ENCODE data around the gene WDR37. TPM values are rescaled to one million over a fixed set of nuclear protein-coding genes. Genes with fewer than 3 reads are reported as not detected.
"Not testable (repeated sequence)": the region's sequence is repeated elsewhere in the genome, so short reads cannot be mapped to it uniquely, and the experiment has no call there.

The WDR37 gene, protein sequence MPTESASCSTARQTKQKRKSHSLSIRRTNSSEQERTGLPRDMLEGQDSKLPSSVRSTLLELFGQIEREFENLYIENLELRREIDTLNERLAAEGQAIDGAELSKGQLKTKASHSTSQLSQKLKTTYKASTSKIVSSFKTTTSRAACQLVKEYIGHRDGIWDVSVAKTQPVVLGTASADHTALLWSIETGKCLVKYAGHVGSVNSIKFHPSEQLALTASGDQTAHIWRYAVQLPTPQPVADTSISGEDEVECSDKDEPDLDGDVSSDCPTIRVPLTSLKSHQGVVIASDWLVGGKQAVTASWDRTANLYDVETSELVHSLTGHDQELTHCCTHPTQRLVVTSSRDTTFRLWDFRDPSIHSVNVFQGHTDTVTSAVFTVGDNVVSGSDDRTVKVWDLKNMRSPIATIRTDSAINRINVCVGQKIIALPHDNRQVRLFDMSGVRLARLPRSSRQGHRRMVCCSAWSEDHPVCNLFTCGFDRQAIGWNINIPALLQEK
- total RNA-seq (10 to 100 TPM; 20.3 to 25.9 TPM), polyA plus RNA-seq (1 to 10 TPM; 3.9 to 8.6 TPM)
- long read RNA-seq, donor 1, partial matches to known transcripts, result 4 of 36 reads
- long read RNA-seq, donor 1, other reads (novel, unspliced or antisense), result 32 of 36 reads
- long read RNA-seq, donor 2, full-length matches to known transcripts, result 1 of 12 reads
- long read RNA-seq, donor 2, partial matches to known transcripts, result 2 of 12 reads
- long read RNA-seq, donor 2, other reads (novel, unspliced or antisense), result 9 of 12 reads

DNA sequence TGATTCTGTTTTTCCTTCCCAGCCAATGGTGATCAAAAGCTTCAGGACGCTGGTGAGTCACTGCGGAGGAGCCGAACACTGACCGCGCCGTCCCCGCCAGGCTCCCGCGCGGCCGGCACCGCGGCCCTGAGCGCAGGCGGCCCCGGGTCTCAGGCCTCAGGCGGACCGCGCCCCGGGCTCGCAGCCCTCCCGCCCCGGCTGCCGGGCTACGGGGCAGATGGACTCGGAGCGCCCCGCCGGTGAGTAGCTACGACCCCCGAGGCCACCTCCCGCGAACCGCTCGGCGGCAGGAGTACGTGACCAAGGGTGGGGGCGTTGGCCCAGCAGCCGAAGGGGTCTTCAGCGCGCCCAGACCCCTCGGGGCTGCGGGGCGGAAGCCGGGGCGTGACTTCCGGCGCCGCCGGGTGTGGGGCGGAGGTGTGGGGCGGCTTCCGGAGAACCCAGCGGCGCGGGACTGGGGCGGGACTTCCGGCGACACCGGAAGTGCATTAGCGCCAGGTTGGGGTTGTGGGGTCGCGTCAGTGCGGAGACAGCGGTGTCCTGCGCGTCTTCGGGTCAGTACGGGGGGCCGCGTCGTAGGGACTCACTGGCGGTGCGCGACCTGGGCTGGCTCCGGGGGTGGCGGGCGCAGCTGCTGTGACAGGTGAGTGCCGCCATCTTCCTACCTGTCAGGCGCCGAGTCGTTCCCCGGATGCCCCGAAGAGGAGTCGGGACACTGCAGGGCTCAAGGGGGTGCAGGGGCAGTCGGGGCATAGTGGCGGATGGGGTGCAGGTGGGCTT is at the start of gene WDR37:
Gene WDR37 (plus strand): TSS at position 60 of the 780 bp plus-strand sequence. CDS start 15,771 bp downstream, outside the sequence.
- Histone ChIP-seq H3K36me3 (ENCODE audit: control insufficient read depth in 1 of 2, insufficient read depth in 2 of 2, low read length in 1 of 2) (no peaks in the 10 kb centered on the region), H3K27me3 (ENCODE audit: control insufficient read depth in 1 of 2, insufficient read depth in 2 of 2, low read length in 1 of 2) (no peaks in the 10 kb centered on the region), H3K4me1 (ENCODE audit: control insufficient read depth in 1 of 2, insufficient read depth in 2 of 2, low read length in 2 of 2) (peaks cover 0 to 2% of the 10 kb centered on the region in 2 donors), H3K9me3 (ENCODE audit: control insufficient read depth, low read length) (no peaks in the 10 kb centered on the region), H3K27ac (ENCODE audit: low read depth in 1 of 2, low read length in 2 of 2) (peak within 1 kb of the TSS; percentile 93 to 95), H3K4me3 (ENCODE audit: low read length in 2 of 2) (peak within 1 kb of the TSS; percentile 19 to 77)
- intact Hi-C loops (cut with DNase I), result loop anchor here in 1 of 2 donors (5.0 kb wide), 1 partner anchor 69 kb away; the partner anchor contains the start of gene GTPBP4
- ATAC-seq (ENCODE audit: low FRiP score) (peak; percentile 95), DNase-seq (peak; percentile 93 to 96)
- 0 to 1% methylated on average over 62 to 87 of the region's 87 CpGs for WGBS, 2 donors

DNA sequence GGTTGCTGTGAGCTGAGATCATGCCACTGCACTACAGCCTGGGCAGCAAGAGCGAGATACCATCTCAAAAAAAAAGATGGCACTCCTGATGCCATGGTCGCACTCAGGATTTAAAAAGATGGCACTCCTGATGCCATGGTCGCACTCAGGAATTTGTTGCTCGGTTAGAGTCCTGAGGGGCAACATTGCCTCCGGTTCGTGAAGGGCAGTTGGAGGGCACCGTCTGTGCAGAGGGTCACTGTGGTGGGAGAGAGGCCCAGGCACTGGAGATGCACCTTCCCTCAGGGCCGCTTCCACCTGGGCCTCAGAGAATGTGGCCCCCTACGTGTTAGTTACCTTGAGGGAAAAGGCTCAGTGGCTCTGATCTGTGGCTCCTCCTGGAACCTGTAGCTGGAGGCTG is 49.6 kb upstream of the WDR37 start:
- Histone ChIP-seq H3K27me3 (ENCODE audit: control insufficient read depth in 1 of 2, insufficient read depth in 2 of 2, low read length in 1 of 2) (no peaks in the 10 kb centered on the region), H3K27ac (ENCODE audit: low read depth in 1 of 2, low read length in 2 of 2) (no peak overlapping the region), H3K4me1 (ENCODE audit: control insufficient read depth in 1 of 2, insufficient read depth in 2 of 2, low read length in 2 of 2) (no peaks in the 10 kb centered on the region), H3K4me3 (ENCODE audit: low read length in 2 of 2) (no peak overlapping the region), H3K9me3 (ENCODE audit: control insufficient read depth, low read length) (no peaks in the 10 kb centered on the region), H3K36me3 (ENCODE audit: control insufficient read depth in 1 of 2, insufficient read depth in 2 of 2, low read length in 1 of 2) (peaks cover 7 to 12% of the 10 kb centered on the region in 2 donors)
- 95 to 96% methylated on average over 9 of the region's 9 CpGs for WGBS, 2 donors
- ATAC-seq (ENCODE audit: low FRiP score) (no peak), DNase-seq (no peak)
- intact Hi-C loops (cut with DNase I), result no loop called here

DNA sequence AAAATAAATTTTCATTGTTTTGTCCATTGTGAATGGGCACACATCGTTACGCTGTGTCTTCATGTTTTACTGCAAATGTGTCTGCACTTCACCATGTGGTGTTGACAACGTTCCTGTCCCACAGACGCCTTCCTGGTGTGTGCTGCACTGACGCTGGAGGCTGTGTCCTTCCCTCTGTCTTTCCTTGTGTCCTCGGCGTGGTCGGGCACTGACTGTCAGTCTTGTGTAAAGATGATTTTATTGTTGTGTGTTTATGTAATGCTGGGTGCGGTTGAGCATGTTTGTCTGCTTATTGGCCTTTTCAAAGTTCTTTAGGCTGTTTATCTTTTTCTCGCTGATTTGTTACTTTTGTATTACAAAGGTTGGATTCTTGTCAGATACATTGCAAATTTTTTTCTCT is 48.6 kb upstream of the WDR37 start:
- no peaks in the 10 kb centered on the region for H3K4me1 ChIP-seq (ENCODE audit: control insufficient read depth in 1 of 2, insufficient read depth in 2 of 2, low read length in 2 of 2)
- no peaks in the 10 kb centered on the region for H3K9me3 ChIP-seq (ENCODE audit: control insufficient read depth, low read length)
- no peak overlapping the region for H3K4me3 ChIP-seq (ENCODE audit: low read length in 2 of 2)
- 88 to 93% methylated on average over 10 of the region's 10 CpGs for WGBS, 2 donors
- H3K27ac ChIP-seq (ENCODE audit: low read depth in 1 of 2, low read length in 2 of 2), result no peak overlapping the region
- intact Hi-C loops (cut with DNase I), result no loop called here
- peaks cover 5 to 11% of the 10 kb centered on the region in 2 donors for H3K36me3 ChIP-seq (ENCODE audit: control insufficient read depth in 1 of 2, insufficient read depth in 2 of 2, low read length in 1 of 2)
- DNase-seq (no peak), ATAC-seq (ENCODE audit: low FRiP score) (no peak)
- no peaks in the 10 kb centered on the region for H3K27me3 ChIP-seq (ENCODE audit: control insufficient read depth in 1 of 2, insufficient read depth in 2 of 2, low read length in 1 of 2)

DNA sequence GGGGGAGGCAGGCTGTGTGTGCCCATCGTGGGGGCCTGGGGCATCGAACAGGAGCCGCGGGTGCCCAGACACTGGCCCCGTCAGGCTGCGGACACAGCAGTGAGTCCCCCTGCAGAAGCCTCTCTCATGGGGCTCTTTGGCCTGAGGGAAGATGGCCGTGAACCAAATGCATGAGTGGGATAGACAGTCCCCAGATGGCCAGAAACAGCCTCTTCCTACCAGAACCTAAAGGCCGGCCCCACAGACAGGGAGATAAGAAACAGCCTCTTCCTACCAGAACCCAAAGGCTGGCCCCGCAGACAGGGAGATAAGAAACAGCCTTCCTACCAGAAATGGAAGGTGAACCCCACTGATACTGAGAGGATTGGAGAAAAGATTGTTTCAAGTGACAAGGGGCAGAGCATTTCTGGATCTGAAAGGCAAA is 47.1 kb upstream of the WDR37 start:
- no peaks in the 10 kb centered on the region for H3K4me1 ChIP-seq (ENCODE audit: control insufficient read depth in 1 of 2, insufficient read depth in 2 of 2, low read length in 2 of 2)
- H3K4me3 ChIP-seq (ENCODE audit: low read length in 2 of 2), result no peak overlapping the region
- DNase-seq (no peak), ATAC-seq (ENCODE audit: low FRiP score) (no peak)
- intact Hi-C loops (cut with DNase I), result no loop called here
- H3K27ac ChIP-seq (ENCODE audit: low read depth in 1 of 2, low read length in 2 of 2), result no peak overlapping the region
- H3K27me3 ChIP-seq (ENCODE audit: control insufficient read depth in 1 of 2, insufficient read depth in 2 of 2, low read length in 1 of 2), result no peaks in the 10 kb centered on the region
- no peaks in the 10 kb centered on the region for H3K9me3 ChIP-seq (ENCODE audit: control insufficient read depth, low read length)
- WGBS, 2 donors, result 88 to 94% methylated on average over 9 of the region's 9 CpGs
- H3K36me3 ChIP-seq (ENCODE audit: control insufficient read depth in 1 of 2, insufficient read depth in 2 of 2, low read length in 1 of 2), result peaks cover 2 to 9% of the 10 kb centered on the region in 2 donors

DNA sequence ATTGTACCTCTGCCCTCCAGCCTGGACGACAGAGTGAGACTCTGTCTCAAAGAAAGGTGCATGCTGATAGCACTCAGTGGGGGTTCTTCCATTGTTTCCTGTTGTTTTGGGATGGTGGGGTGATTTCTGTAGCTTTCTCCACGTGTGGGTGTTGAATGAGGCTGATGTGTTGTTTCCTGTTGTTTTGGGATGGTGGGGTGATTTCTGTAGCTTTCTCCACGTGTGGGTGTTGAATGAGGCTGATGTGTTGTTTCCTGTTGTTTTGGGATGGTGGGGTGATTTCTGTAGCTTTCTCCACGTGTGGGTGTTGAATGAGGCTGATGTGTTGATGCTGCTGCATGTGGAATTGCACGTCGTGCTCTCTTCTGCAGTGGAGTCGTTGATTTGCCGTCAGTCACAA is 46.2 kb upstream of the WDR37 start:
- H3K9me3 ChIP-seq (ENCODE audit: control insufficient read depth, low read length); H3K4me3 ChIP-seq (ENCODE audit: low read length in 2 of 2); H3K4me1 ChIP-seq (ENCODE audit: control insufficient read depth in 1 of 2, insufficient read depth in 2 of 2, low read length in 2 of 2); intact Hi-C loops (cut with DNase I); H3K27me3 ChIP-seq (ENCODE audit: control insufficient read depth in 1 of 2, insufficient read depth in 2 of 2, low read length in 1 of 2); ATAC-seq (ENCODE audit: low FRiP score); DNase-seq; H3K27ac ChIP-seq (ENCODE audit: low read depth in 1 of 2, low read length in 2 of 2); H3K36me3 ChIP-seq (ENCODE audit: control insufficient read depth in 1 of 2, insufficient read depth in 2 of 2, low read length in 1 of 2): not testable (repeated sequence)
- 64 to 72% methylated on average over 7 to 8 of the region's 8 CpGs for WGBS, 2 donors

DNA sequence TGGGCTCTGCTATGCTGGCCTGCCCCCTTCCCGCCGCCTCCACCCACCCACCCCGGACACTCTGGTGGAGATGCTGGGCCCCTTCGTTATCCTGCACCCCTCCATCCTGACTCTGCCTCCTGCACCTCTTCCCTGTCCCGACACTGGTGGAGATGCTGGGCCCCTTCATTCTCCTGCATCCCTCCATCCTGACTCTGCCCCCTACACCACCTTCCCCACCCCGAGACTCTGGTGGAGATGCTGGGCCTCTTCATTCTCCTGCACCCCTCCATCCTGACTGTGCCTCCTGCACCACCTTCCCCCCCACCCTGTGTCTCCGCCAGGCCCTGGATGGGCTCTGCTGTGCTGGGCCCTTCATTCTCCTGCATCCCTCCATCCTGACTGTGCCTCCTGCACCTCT is 45.5 kb upstream of the WDR37 start:
- intact Hi-C loops (cut with DNase I), result no loop called here
- H3K27ac ChIP-seq (ENCODE audit: low read depth in 1 of 2, low read length in 2 of 2), result no peak overlapping the region
- ATAC-seq (ENCODE audit: low FRiP score), result no peak
- H3K27me3 ChIP-seq (ENCODE audit: control insufficient read depth in 1 of 2, insufficient read depth in 2 of 2, low read length in 1 of 2), result no peaks in the 10 kb centered on the region
- H3K9me3 ChIP-seq (ENCODE audit: control insufficient read depth, low read length), result no peaks in the 10 kb centered on the region
- 94 to 95% methylated on average over 6 to 7 of the region's 7 CpGs for WGBS, 2 donors
- no peak overlapping the region for H3K4me3 ChIP-seq (ENCODE audit: low read length in 2 of 2)
- no peak for DNase-seq
- peaks cover 2 to 9% of the 10 kb centered on the region in 2 donors for H3K36me3 ChIP-seq (ENCODE audit: control insufficient read depth in 1 of 2, insufficient read depth in 2 of 2, low read length in 1 of 2)
- H3K4me1 ChIP-seq (ENCODE audit: control insufficient read depth in 1 of 2, insufficient read depth in 2 of 2, low read length in 2 of 2), result no peaks in the 10 kb centered on the region

DNA sequence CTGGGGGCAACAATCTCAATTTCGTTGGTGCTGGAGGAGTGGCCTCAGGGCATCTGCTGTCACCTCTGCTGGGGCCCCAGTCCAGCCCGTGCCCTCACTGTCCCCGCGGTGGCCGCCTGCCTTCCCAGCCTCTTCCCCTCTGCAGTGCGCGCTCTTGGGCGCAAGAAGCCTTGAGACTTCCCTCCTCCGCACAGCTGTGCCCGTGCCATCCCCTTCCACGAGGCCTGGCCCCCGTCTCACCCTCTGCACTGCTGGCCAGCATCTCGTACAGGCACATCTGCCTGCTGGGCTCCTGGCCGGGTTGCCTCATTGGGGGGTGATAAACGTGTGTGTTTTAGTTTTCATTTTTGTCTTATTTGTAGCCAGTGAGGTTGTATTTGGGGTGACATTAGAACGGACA is 44.5 kb upstream of the WDR37 start:
- no peak for DNase-seq
- Histone ChIP-seq H3K27ac (ENCODE audit: low read depth in 1 of 2, low read length in 2 of 2) (no peak overlapping the region), H3K4me3 (ENCODE audit: low read length in 2 of 2) (no peak overlapping the region), H3K4me1 (ENCODE audit: control insufficient read depth in 1 of 2, insufficient read depth in 2 of 2, low read length in 2 of 2) (no peaks in the 10 kb centered on the region), H3K27me3 (ENCODE audit: control insufficient read depth in 1 of 2, insufficient read depth in 2 of 2, low read length in 1 of 2) (no peaks in the 10 kb centered on the region), H3K36me3 (ENCODE audit: control insufficient read depth in 1 of 2, insufficient read depth in 2 of 2, low read length in 1 of 2) (peaks cover 0 to 13% of the 10 kb centered on the region in 2 donors), H3K9me3 (ENCODE audit: control insufficient read depth, low read length) (no peaks in the 10 kb centered on the region)
- 94% methylated on average over 16 of the region's 16 CpGs for WGBS, 2 donors
- ATAC-seq (ENCODE audit: low FRiP score), result no peak
- intact Hi-C loops (cut with DNase I), result no loop called here

DNA sequence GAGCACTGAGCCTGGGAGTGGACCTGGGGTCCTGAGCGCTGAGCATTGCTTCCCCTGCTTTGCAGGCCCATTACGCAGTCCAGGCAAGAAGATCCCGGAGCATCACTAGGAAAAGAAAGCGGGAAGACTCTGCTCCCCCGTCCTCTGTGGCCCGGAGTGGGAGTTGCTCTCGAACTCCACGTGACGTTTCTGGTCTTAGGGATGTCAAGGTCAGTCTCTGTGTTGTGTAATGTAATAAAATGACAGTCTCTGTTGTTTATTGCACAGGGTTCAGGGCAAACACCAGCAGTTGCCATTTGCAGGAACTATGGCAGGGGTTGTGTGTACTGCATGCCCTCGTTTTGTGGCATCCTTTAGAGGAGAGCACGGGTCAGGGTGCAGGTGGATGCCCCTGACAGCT is 40.5 kb upstream of the WDR37 start:
- DNase-seq (no peak), ATAC-seq (ENCODE audit: low FRiP score) (no peak)
- Histone ChIP-seq H3K9me3 (ENCODE audit: control insufficient read depth, low read length) (no peaks in the 10 kb centered on the region), H3K4me3 (ENCODE audit: low read length in 2 of 2) (no peak overlapping the region), H3K27me3 (ENCODE audit: control insufficient read depth in 1 of 2, insufficient read depth in 2 of 2, low read length in 1 of 2) (no peaks in the 10 kb centered on the region), H3K27ac (ENCODE audit: low read depth in 1 of 2, low read length in 2 of 2) (no peak overlapping the region), H3K36me3 (ENCODE audit: control insufficient read depth in 1 of 2, insufficient read depth in 2 of 2, low read length in 1 of 2) (peaks cover 0 to 11% of the 10 kb centered on the region in 2 donors), H3K4me1 (ENCODE audit: control insufficient read depth in 1 of 2, insufficient read depth in 2 of 2, low read length in 2 of 2) (no peaks in the 10 kb centered on the region)
- intact Hi-C loops (cut with DNase I), result no loop called here
- 90 to 96% methylated on average over 11 of the region's 11 CpGs for WGBS, 2 donors
